Activated T-helper 9 cell treated with anti-CD3 and anti-CD28 coated beads, Interleukin-2, amount 50 U/mL, for 16 hours (primary cell): ENCODE measurements around the gene HNRNPH1.
"Not testable (repeated sequence)": the region's sequence is repeated elsewhere in the genome, so short reads cannot be mapped to it uniquely, and the experiment has no call there.

Experiments
- DNase-seq: peaks from one replicate; pipeline ENCODE4 v3.0.0-alpha.2; 2020; ENCODE audit warnings: low read depth

HNRNPH1 gene, protein sequence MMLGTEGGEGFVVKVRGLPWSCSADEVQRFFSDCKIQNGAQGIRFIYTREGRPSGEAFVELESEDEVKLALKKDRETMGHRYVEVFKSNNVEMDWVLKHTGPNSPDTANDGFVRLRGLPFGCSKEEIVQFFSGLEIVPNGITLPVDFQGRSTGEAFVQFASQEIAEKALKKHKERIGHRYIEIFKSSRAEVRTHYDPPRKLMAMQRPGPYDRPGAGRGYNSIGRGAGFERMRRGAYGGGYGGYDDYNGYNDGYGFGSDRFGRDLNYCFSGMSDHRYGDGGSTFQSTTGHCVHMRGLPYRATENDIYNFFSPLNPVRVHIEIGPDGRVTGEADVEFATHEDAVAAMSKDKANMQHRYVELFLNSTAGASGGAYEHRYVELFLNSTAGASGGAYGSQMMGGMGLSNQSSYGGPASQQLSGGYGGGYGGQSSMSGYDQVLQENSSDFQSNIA

DNA sequence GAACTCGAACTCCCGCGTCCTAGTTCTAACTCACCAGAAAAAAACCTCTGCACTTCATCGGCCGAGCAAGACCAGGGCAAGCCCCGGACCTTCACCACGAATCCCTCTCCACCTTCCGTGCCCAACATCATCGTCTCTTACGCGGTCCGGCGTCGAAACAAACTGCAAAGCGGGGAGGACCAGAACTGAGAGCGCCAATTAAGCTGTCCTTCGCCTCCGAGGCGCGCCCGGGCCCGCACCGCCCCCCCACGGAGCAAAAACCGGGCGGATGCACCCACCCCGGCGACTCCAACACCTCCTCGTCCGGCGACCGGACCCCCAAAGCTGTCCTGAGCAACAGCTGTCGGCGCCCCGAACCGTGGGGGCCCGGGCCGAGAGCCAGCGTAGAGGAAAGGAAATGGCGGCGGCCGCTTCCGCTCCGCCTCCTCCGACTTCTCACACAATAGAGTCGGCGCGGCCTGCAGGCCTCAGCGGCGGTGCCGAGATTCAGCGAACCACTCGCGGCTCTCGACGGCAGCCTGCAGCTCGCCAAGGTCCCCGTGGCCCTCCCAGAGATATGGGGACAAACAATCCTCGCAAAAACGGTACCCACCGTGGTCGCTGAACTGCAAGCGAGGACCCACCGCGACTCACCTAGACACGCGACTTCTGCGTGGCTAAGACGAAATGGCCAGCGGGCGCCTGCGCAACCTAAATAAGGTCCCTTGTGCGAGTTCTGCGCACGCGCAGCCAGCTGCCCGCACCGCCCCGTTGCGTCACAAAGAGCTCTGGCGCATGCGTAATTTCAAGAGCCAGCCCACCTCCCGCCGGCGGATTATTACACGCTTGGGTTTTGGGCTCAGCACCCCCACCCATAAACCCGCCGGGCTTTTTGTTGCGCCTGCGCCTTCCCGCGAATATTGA lies at the start of gene HNRNPH1:
Gene HNRNPH1, minus strand, starts transcription at position 669 of the 903 bp plus-strand sequence. Its CDS starts 538 bp downstream, at position 131.
- DNase-seq, result peak; percentile 97

GRCh38 chr5:179668391-179668790 lies 44.9 kb upstream of the HNRNPH1 start:
- DNase-seq, result peak; percentile 13

GRCh38 chr5:179661647-179662046 lies 38.2 kb upstream of the HNRNPH1 start:
- DNase-seq, result not testable (repeated sequence)

GRCh38 chr5:179658179-179658856 lies 34.8 kb upstream of the HNRNPH1 start:
- DNase-seq, result not testable (repeated sequence)

DNA sequence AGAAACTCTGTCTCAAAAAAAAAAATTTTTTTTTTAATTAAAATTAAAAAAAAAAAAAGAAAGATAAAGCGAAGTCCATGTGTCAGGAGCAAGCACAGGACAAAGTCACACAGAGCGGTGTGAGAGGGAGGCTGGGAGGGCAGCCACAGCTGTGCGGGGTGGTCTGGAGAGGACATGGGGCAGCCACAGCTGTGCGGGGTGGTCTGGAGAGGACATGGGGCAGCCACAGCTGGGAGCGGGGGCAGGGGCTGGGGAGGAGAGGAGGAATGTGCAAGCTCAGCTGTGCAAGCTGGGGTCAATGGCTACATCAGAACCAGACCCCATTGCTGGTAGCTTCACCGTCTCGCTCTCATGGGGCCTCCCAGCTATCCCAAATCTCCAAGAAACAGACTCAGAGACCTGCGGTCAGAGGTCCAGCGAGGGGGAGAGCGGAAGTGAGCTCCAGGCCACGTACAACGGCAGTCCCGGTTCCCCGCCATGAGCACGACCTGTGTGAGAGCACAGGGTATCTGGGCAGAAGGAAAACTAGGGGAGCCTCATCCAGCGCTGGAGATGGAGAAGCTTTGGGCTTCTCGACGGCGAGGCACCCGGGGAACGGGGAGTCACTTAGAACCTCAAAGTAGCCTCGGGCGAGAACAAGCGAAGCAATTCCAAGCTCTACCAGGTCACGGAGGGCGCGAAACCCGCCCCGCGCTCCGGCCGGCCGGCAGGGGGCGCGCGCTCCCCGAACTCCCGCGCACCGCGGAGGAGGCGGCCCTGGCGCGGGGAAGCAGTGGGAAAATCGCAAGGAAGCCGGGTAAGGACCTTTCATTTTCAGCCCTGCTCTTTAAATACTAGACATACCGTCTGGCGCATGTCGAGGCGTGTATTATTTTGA lies 34.1 kb upstream of the HNRNPH1 start:
- DNase-seq, result not testable (repeated sequence)

DNA sequence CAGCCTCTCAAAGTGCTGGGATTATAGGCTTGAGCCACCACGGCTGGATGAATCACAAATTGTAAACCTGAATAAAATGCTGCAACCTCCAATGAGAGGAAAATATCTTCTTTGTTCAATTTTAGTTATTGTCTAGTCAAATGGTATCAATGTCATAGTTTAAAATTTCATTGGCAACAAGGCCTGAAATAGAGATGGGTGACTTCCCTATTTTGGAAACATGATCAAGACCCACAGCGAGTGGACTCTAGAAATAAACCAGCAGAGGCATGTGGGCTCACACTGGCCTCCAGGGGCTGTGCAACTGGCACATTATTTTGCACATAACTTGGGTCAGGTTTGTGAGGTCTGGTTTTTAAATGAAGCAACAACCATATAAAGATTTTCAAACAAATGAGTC lies 29.7 kb upstream of the HNRNPH1 start:
- DNase-seq, result not testable (repeated sequence)

GRCh38 chr5:179650245-179650644 lies 26.8 kb upstream of the HNRNPH1 start:
- not testable (repeated sequence) for DNase-seq

DNA sequence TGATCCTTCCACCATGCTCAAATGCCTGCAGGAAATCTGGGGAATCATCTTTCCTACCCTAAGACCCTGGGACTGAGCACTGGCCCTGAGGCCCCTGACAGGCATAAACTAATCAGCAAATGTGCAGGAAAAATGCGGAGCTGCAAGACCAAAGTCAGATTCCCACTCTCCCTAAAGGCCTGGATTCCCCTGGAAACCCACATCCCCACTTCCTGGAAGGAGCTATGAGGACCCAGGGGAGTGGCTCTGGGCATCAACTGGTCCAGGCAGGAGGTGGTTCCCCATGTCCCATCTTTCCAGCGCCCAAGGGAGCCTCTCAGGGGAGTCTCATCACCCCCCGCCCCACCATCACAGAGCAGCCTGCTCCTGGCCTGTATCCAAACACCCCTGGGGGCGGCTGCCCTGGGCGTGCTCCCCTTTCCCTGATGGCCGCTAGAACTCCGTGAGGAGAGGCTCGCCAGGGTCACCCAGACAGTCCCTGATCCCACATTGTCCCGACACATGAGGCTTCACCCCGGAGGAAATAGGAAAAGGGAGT lies 25.8 kb upstream of the HNRNPH1 start:
- not testable (repeated sequence) for DNase-seq

DNA sequence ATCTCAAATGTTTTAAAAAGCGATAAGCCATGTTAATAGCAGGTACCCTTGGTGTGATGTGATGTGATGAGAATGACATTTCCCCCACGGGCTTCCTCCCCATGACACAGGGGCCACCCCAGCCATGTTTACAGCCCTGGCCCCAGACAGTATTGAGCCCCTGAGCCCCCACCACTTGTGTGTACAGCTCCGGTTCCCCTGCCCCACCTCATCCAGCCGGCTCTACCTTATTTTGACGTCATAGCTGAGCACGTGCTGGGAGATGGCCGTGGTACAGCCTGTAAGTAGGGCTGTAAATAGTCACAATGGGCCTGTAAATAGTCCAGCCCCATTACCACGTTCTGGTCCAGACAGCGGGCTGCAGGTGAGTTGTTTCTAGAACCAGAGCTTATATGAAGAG lies 24.9 kb upstream of the HNRNPH1 start:
- DNase-seq, result no peak

GRCh38 chr5:179644766-179645165 lies 21.3 kb upstream of the HNRNPH1 start:
- DNase-seq, result not testable (repeated sequence)

DNA sequence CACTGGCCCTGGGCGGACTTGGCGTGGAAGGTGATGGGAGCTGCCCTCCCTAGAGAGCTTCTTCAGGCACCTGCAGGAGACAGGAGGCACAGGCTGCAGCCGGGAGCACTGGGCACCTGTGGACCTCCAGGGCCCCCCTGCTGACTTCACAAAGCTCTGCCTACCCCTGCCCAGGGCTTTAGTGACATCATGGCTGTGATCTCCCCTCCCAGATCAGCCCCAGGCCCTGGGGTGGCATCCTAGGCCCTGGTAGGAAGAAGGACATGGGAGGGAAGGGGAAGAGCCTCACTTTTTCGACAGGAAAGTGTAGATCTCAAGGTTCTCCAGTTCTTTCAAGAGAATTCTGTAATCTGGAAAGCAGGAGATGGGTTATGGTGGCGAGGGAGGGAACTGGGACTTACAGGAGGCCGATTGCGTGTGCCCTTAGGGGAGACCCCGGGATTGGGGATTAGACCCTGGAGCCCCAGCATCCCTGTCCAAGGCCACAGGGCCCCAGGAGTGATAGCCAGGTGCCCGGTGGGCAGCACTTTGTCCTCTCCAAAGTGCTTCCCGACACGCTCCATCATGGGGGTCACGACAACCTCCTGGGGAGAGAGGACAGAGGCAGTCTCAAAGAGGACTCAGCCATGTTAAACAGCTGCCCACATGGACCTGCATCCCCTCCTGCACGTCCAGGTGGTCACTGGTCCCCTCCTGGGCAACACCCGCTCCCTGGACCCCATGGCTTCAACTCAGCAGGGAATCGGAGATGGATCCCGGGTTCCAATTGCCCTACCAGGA lies 19.9 kb upstream of the HNRNPH1 start:
- DNase-seq, result not testable (repeated sequence)

GRCh38 chr5:179642626-179643025 lies 19.2 kb upstream of the HNRNPH1 start:
- not testable (repeated sequence) for DNase-seq

GRCh38 chr5:179641745-179642144 lies 18.3 kb upstream of the HNRNPH1 start:
- DNase-seq, result not testable (repeated sequence)

- not testable (repeated sequence) for DNase-seq
Measured at GRCh38 chr5:179639296-179639695, 15.8 kb upstream of the HNRNPH1 start.

GRCh38 chr5:179634370-179635172 lies 11.1 kb upstream of the HNRNPH1 start:
- DNase-seq, result not testable (repeated sequence)

GRCh38 chr5:179633501-179634369 lies 10.3 kb upstream of the HNRNPH1 start:
- DNase-seq, result not testable (repeated sequence)

DNA sequence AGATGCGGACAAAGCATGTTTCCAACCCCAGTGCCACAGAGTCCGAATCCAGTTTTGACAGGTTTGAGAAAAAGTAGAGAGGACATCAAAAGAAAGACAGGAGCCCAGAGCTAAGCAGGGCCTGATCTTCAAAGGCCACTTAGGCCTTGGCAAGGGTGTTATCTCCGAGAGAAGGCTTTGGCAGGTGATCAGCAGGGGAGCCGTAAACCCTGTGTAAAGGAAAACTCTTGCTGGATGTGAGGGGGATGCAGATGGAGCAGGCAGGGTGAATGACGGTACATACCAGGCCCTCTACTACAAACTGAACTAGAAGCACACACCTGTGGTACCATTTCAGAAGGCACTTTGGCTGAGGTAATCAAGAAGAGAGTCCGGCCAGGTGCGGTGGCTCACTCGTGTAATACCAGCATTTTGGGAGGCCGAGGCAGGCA lies 1.4 kb upstream of the HNRNPH1 start:
- DNase-seq, result no peak
